ENCODE data around the gene RAB25.

DNA sequence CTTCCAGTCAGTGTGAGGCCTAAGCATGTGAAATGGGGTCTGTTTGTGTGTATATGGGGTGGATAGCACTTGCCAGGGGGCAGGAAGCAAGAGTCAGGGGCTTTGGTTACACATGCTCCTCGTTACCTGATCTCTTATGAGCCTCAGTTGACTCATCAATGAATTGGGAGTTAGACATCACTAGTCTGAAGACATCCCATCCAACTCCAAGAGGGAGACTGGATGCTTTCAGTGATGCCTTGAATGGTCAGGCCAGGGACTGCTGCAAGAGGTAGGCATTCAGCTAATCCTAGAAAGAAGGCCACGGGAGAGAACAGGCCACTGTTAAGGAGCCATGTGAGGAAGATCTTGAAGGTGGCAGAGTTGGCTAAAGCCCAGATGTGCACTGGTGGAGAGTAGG lies 6.3 kb downstream of the RAB25 start:
- TF ChIP-seq, protein P1, sequence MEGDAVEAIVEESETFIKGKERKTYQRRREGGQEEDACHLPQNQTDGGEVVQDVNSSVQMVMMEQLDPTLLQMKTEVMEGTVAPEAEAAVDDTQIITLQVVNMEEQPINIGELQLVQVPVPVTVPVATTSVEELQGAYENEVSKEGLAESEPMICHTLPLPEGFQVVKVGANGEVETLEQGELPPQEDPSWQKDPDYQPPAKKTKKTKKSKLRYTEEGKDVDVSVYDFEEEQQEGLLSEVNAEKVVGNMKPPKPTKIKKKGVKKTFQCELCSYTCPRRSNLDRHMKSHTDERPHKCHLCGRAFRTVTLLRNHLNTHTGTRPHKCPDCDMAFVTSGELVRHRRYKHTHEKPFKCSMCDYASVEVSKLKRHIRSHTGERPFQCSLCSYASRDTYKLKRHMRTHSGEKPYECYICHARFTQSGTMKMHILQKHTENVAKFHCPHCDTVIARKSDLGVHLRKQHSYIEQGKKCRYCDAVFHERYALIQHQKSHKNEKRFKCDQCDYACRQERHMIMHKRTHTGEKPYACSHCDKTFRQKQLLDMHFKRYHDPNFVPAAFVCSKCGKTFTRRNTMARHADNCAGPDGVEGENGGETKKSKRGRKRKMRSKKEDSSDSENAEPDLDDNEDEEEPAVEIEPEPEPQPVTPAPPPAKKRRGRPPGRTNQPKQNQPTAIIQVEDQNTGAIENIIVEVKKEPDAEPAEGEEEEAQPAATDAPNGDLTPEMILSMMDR (IDR thresholded peaks at IDR 0.05) = no peak
- no peak for TF ChIP-seq POLR2A (IDR thresholded peaks at IDR 0.05)

Data from uterus (tissue), 2 donors.